Measurements from ENCODE around the gene TAGLN2.

GRCh38 chr1:159970932-159971342, 45.6 kb upstream of the TAGLN2 start:
- TF ChIP-seq CTCF (IDR thresholded peaks at IDR 0.05), result no peak
- TF ChIP-seq POLR2A (IDR thresholded peaks at IDR 0.05), result no peak
